ENCODE data around the gene STAT6.

Gene STAT6, protein sequence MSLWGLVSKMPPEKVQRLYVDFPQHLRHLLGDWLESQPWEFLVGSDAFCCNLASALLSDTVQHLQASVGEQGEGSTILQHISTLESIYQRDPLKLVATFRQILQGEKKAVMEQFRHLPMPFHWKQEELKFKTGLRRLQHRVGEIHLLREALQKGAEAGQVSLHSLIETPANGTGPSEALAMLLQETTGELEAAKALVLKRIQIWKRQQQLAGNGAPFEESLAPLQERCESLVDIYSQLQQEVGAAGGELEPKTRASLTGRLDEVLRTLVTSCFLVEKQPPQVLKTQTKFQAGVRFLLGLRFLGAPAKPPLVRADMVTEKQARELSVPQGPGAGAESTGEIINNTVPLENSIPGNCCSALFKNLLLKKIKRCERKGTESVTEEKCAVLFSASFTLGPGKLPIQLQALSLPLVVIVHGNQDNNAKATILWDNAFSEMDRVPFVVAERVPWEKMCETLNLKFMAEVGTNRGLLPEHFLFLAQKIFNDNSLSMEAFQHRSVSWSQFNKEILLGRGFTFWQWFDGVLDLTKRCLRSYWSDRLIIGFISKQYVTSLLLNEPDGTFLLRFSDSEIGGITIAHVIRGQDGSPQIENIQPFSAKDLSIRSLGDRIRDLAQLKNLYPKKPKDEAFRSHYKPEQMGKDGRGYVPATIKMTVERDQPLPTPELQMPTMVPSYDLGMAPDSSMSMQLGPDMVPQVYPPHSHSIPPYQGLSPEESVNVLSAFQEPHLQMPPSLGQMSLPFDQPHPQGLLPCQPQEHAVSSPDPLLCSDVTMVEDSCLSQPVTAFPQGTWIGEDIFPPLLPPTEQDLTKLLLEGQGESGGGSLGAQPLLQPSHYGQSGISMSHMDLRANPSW

DNA sequence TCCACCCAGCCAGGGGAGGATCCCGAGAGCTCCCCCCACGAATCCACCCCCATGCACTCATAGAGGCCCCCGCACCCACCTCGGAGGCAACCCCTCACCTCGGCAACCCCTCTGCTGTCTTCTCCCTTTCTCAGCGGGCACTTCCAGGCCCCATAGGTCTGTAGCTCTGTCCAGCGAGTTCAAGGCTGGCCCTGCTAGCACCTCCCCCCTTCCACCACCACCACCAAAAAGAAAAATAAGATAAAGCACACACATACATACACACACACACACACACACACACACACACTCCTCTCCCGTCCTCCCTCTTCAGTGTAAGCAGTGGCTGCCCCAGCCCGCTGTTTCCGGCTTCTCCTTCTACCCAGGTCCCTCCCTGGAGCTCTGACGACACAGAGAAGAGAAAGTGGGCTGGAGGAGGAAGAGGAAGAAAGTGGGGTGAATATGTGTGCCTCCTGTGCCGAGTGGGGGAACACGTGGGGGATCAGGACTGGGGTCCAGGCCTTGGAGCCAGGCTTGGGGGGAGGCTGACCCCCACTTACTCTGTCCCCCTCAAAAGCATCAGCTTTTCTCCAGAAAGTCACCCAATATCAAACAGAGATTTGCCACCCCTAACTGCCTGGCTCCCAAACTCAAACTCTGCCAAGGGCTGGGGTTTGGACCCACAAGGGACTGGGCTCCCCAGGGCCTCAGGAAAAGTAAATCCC is at the start of gene STAT6:
Gene STAT6, minus strand, starts transcription at position 332 of the 704 bp plus-strand sequence. CDS start 3,084 bp downstream, outside the sequence.
- peak in 39 of 56 donors; percentile 21 to 73 (median 48) for DNase-seq

DNA sequence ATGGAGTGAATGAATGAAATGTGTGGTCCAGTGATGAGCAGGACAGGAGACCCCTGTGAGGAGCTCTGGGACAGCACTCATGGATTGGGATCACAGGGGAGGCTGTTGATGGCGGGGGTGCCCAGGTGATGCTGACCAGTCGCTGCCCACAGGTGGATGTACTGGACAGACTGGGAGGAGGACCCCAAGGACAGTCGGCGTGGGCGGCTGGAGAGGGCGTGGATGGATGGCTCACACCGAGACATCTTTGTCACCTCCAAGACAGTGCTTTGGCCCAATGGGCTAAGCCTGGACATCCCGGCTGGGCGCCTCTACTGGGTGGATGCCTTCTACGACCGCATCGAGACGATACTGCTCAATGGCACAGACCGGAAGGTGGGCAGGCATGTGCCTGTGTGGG is 49.6 kb upstream of the STAT6 start:
- no peak for DNase-seq

DNA sequence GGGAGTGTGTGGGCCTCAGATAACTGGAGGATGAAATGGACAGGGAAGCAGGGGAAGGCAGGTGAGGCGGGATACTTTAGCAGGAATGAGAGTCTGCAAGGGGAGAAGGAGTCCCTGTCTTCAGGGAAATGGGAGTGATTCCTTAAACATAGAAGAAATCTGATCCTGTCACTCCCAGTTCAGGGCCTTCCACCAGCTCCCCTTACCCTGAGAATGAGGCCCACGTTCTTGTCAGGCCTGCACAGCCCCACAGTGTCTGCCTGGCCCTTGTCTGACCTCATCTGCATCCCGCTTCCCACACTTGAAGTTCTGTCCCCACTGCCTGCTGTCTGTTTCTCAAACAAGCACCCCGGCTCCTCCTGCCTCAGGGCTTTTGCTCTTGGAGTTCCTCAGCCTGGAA is 48.9 kb upstream of the STAT6 start:
- no peak for DNase-seq

DNA sequence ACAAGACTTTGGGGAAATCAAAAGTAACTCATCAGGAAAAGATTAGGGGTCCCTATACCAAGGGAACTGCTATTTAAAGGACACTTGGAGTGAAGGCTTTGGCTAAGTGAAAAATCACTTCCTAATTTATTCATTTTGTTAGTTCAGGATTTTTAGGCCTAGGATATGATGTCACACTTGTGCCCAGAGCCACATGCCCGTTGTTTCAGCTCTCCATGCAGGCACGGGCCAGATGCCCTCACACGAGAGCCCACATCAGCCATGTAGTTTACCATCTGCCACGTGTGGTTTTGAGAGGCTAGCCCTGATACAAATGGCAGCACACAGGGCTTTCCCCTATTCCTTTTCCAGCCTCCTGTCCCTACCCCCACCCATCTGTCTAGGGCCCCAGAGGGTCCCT is 48.1 kb upstream of the STAT6 start:
- no peak for DNase-seq

- DNase-seq: no peak
Measured at GRCh38 chr12:57158665-57159064, 47.5 kb upstream of the STAT6 start.

DNA sequence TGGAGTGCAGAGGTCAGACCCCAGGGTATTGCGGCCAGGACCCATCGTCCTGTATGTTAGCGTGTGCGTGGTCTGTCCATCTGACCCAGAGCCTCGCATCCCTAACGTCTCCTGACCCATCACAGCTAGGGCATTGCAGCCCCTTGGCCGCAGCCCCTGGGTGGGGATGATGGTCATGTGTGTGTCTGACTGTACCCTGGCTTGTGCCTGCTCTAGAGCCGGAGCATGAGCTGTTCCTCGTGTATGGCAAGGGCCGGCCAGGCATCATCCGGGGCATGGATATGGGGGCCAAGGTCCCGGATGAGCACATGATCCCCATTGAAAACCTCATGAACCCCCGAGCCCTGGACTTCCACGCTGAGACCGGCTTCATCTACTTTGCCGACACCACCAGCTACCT is 47.0 kb upstream of the STAT6 start:
- DNase-seq: no peak

GRCh38 chr12:57157588-57158173 is 46.5 kb upstream of the STAT6 start:
- peak in 2 of 56 donors; percentile 8 to 33 for DNase-seq

DNA sequence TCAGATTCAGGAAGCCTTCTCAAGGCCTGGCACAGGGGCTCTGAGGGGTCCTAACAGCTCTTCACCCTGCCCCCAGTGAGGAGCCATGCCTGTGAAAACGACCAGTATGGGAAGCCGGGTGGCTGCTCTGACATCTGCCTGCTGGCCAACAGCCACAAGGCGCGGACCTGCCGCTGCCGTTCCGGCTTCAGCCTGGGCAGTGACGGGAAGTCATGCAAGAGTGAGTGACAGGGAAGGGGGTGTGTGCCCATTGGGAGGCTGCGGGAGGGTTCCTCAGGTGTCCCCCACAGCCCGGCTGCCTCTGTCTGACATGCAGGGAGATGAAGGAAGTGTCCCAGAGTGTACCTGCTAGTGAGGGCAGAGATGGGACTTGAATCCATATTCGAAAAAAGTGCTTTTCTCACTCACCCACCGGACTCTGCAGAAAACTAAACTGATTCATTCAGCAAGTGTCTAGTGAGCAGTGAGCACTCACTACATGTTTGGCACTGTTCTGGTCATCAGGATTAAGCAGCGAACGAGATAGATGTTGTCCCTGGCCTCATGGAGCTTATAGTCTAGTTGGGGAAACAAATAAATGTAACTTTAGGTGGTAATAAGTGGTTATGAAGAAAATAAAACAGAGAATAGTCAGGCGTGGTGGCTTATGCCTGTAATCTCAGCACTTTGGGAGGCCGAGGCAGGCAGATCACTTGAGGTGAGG is 45.7 kb upstream of the STAT6 start:
- peak in 2 of 56 donors; percentile 24 to 35 for DNase-seq

GRCh38 chr12:57154804-57155434 is 43.8 kb upstream of the STAT6 start:
- no peak for DNase-seq

GRCh38 chr12:57154076-57154475 is 42.9 kb upstream of the STAT6 start:
- no peak for DNase-seq

DNA sequence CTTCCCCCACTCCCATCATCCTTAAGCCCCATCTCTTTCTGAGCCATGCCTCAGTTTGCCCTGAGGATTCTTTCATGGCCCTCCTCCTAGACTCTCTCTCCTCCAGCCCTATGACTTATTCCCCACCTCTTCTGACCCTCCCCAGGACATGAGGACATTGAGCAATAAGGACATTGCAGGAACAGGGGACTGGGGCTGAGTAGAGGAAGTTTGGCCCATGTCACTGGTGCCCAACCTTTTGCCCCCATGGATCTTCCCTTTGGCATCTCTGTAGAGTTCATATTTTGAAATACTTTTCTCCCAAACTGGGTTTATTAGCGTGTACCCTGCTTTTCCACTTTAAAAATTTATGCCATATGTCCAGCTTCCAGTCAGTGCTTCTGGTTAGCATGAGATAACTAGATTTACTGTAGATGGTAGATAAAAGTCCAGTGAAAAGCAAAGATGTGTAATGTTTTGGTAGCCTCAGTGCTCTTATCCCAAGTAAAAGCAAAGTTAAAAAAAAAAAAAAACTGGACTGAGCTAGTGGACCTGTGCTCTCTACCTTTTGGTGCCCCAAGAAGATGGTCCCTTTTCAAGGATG is 42.3 kb upstream of the STAT6 start:
- DNase-seq: no peak

- peak in 4 of 56 donors; percentile 26 to 38 (median 32) for DNase-seq
Measured at GRCh38 chr12:57152639-57153038, 41.5 kb upstream of the STAT6 start.

GRCh38 chr12:57151741-57152630 is 40.8 kb upstream of the STAT6 start:
- peak in 11 of 56 donors; percentile 6 to 49 (median 29) for DNase-seq

DNA sequence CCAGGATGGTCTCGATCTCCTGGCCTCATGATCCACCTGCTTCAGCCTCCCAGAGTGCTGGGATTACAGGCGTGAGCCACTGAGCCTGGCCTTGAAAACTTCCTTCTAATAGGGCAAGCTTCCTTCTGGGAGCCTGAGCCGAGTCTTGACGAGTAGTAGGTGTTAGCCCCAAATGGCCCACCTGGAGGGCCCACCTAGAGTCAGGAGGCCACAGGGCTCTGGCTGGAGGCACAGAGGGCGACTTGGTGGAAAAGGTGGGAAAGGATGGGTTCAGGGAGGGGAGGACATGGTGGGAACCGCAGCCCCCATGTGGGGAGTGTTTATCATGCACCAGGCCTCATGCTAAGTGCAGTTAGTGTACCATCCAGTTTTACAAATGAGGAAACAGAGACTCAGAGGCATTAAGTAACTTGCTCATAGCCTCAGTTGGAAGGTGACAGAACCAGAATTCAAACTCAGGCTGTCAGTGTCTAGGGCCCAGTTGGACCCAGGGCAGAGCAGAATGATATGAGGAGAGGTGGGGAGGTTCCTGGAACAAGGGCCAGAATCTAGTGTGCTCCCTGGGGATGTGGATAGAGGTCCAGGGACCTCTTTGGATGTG is 39.3 kb upstream of the STAT6 start:
- no peak for DNase-seq

DNA sequence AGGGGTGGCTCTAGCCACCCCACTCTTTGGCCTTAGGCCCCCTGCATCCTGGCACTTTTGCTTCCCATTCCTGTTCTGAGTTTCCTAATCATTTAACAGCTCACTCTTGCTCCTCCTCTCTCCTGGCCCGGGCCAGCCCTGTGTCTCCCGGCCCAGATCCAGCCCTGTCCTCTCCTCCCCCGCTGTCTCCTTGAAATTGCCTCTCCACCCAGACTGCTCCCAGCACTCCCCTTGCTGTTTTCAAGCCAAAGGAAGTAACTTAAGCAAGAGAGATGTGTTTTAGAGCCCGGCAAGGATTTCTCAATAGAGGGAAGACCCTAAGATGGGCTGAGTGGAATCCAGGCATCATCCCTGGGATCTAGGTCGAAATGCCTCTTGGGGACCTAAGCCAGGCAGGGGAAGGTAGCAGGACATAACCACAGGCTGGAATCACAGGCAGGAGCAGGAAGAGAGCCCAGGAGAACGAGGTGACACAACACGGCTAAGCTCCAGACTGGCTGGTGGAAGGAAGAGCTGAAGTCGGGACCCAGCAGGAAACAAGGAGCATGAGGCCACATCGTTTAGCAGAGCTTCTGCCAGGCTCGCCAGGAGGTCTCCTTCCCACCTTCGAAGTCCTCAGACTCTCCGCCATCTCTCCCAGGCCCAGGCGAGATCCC is 38.2 kb upstream of the STAT6 start:
- no peak for DNase-seq

- DNase-seq: peak in 4 of 56 donors; percentile 7 to 47 (median 17)
Measured at GRCh38 chr12:57148469-57149244, 37.5 kb upstream of the STAT6 start.
